Panc1 (cell line): ENCODE measurements around the gene SYAP1. TPM values are rescaled to one million over a fixed set of nuclear protein-coding genes. Genes with fewer than 3 reads are reported as not detected.

Experiments
- ATAC-seq: fragments of 200-7000 bp; cut with Tn5 transposase; 2 replicates; pipeline ENCODE4 v1.9.1; 2020; ENCODE audit warnings: mild to moderate bottlenecking, moderate library complexity
- BruUV-seq: library from RNA; stranded (reverse); fragments of 400-500 nt; replicated peaks from 2 replicates; lab custom pipeline; 2021; lab: Mats Ljungman, UMichigan
- CTCF ChIA-PET: fragments of 300-600 bp; sonication (Branson Sonifier 250); formaldehyde crosslinking; loops from one replicate; lab custom pipeline; 2022; ENCODE audit warnings: antibody characterized with exemption; lab: Charles Lee
- POLR2A ChIA-PET: fragments of 300-600 bp; sonication (Branson Sonifier 250); formaldehyde crosslinking; loops from one replicate; lab custom pipeline; 2022; ENCODE audit warnings: antibody characterized with exemption; lab: Charles Lee
- DNase-seq: peaks from one replicate; pipeline ENCODE4 v3.0.0-alpha.2; 2010; ENCODE audit warnings: low read depth, low spot score
- H3K27ac ChIP-seq: 2 replicates; pipeline ENCODE4 v1.5.1; 2011; ENCODE audit warnings: mild to moderate bottlenecking, low read length, inconsistent platforms
- H3K27me3 ChIP-seq: fragments of 200-500 bp; sonication (Bioruptor generic); 2 replicates; pipeline ENCODE4 v1.6.0; 2014; ENCODE audit warnings: low read length, inconsistent platforms; ENCODE audit not compliant: control insufficient read depth, insufficient read depth
- H3K36me3 ChIP-seq: fragments of 200-500 bp; sonication (Bioruptor generic); 2 replicates; pipeline ENCODE4 v1.5.1; 2014; ENCODE audit warnings: inconsistent platforms, mild to moderate bottlenecking, low read length, moderate library complexity; ENCODE audit not compliant: control insufficient read depth, insufficient read depth
- H3K4me1 ChIP-seq: 2 replicates; pipeline ENCODE4 v1.5.1; 2011; ENCODE audit warnings: inconsistent platforms, mild to moderate bottlenecking, low read length, moderate library complexity; ENCODE audit not compliant: control insufficient read depth, insufficient read depth
- H3K4me3 ChIP-seq, 2 experiments: 2 replicates each; pipeline ENCODE4 v1.5.1; 2011 to 2012; ENCODE audit warnings: low read depth in 2 of 2, low read length in 2 of 2, mild to moderate bottlenecking in 2 of 2, inconsistent platforms in 1 of 2, moderate library complexity in 1 of 2
- H3K9me3 ChIP-seq: fragments of 200-500 bp; sonication (Bioruptor generic); 2 replicates; pipeline ENCODE4 v1.5.1; 2014; ENCODE audit warnings: low read depth, mild to moderate bottlenecking, inconsistent platforms, low read length, moderate library complexity; ENCODE audit not compliant: control insufficient read depth, insufficient read depth
- CTCF ChIP-seq: fragments of 450-650 bp; IDR thresholded peaks from 2 replicates; pipeline ENCODE4 v1.5.1; 2017; ENCODE audit warnings: mild to moderate bottlenecking
- POLR2AphosphoS5 ChIP-seq: IDR thresholded peaks from 2 replicates; pipeline ENCODE4 v1.6.1; 2012; ENCODE audit warnings: mild to moderate bottlenecking, low read depth, low read length, moderate library complexity
- SIN3A ChIP-seq: IDR thresholded peaks from 2 replicates; pipeline ENCODE4 v1.6.1; 2012; ENCODE audit warnings: low read depth, mild to moderate bottlenecking, low read length, moderate library complexity, borderline replicate concordance; ENCODE audit not compliant: insufficient read depth
- TCF7L2 ChIP-seq: IDR thresholded peaks from 2 replicates; pipeline ENCODE4 v1.6.1; 2011; ENCODE audit warnings: mild to moderate bottlenecking, low read depth, low read length, inconsistent platforms
- in situ Hi-C: cut with HindIII; loops from 2 replicates; pipeline ENCODE4 v1.10.0; 2016; ENCODE audit warnings: low sequenced_read_pairs, low pct_unique_long_range_greater_than_20kb
- intact Hi-C: fragments of 100-400 bp; cut with micrococcal nuclease; formaldehyde crosslinking; loops from one replicate; pipeline ENCODE4 v1.10.0; 2022; ENCODE audit not compliant: unreplicated experiment
- total RNA-seq: library from RNA; stranded (reverse); gene quantifications from one replicate; pipeline ENCODE4 v1.2.1, GENCODE V29; 2021; ENCODE audit not compliant: unreplicated experiment
- TF ChIP-seq, protein P1 (sequence below), 2 experiments: IDR thresholded peaks; 2 replicates each; pipeline ENCODE4 v1.6.1; 2011 to 2012; ENCODE audit warnings: low read depth in 2 of 2, control low read depth in 1 of 2, low read length in 1 of 2, mild to moderate bottlenecking in 1 of 2, moderate library complexity in 1 of 2; ENCODE audit not compliant: insufficient read depth in 1 of 2

The SYAP1 gene
- total RNA-seq, 1 experiment from 2014 or later, result 23.4 TPM

DNA sequence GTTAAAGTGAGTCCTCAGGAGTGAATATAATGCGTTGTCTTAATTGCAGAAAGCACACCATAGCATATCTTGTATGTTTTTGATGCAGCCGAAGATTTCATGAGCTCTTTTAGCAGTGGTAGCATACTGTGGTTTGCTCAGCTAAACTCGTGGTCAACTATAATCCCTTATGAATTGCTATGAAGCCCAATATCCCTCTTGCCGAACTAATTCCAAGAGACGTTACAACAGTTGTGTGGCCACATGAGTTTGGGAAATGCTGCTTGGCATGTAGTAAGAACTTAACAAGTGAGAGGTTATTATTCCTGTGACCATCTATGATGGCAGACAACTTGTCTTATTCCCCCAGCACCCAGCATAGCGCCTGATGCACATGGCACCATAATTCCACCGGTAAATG lies 30.7 kb downstream of the SYAP1 start:
- Histone ChIP-seq H3K27ac (no peak overlapping the region), H3K4me1 (no peaks in the 10 kb centered on the region), H3K36me3 (peaks cover 2% of the 10 kb centered on the region; the same call in 1 of the 2 replicates), H3K9me3 (no peaks in the 10 kb centered on the region), H3K27me3 (no peaks in the 10 kb centered on the region), H3K4me3 (no peak overlapping the region)
- DNase-seq (no peak), ATAC-seq (no peak)
- CTCF ChIA-PET, result no interaction called here
- no TSS peak for BruUV-seq
- TF ChIP-seq CTCF, result no peak
- TF ChIP-seq TCF7L2, result no peak
- TF ChIP-seq, protein P1, sequence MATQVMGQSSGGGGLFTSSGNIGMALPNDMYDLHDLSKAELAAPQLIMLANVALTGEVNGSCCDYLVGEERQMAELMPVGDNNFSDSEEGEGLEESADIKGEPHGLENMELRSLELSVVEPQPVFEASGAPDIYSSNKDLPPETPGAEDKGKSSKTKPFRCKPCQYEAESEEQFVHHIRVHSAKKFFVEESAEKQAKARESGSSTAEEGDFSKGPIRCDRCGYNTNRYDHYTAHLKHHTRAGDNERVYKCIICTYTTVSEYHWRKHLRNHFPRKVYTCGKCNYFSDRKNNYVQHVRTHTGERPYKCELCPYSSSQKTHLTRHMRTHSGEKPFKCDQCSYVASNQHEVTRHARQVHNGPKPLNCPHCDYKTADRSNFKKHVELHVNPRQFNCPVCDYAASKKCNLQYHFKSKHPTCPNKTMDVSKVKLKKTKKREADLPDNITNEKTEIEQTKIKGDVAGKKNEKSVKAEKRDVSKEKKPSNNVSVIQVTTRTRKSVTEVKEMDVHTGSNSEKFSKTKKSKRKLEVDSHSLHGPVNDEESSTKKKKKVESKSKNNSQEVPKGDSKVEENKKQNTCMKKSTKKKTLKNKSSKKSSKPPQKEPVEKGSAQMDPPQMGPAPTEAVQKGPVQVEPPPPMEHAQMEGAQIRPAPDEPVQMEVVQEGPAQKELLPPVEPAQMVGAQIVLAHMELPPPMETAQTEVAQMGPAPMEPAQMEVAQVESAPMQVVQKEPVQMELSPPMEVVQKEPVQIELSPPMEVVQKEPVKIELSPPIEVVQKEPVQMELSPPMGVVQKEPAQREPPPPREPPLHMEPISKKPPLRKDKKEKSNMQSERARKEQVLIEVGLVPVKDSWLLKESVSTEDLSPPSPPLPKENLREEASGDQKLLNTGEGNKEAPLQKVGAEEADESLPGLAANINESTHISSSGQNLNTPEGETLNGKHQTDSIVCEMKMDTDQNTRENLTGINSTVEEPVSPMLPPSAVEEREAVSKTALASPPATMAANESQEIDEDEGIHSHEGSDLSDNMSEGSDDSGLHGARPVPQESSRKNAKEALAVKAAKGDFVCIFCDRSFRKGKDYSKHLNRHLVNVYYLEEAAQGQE (IDR thresholded peaks at IDR 0.05; ENCODE audit: insufficient read depth in 1 of 2, low read depth in 2 of 2, low read length in 1 of 2), result no peak
- TF ChIP-seq SIN3A, result no peak
- no peak for TF ChIP-seq POLR2AphosphoS5
- intact Hi-C loops (no loop called here), in situ Hi-C loops (no loop called here)
- POLR2A ChIA-PET, result no interaction called here

GRCh38 chrX:16754019-16754418 lies 34.6 kb downstream of the SYAP1 start:
- Histone ChIP-seq H3K4me1 (no peaks in the 10 kb centered on the region), H3K9me3 (no peaks in the 10 kb centered on the region), H3K27me3 (no peaks in the 10 kb centered on the region), H3K4me3 (no peak overlapping the region), H3K27ac (no peak overlapping the region), H3K36me3 (no peaks in the 10 kb centered on the region; the same call in 1 of the 2 replicates)
- ATAC-seq, result no peak
- intact Hi-C loops (no loop called here), in situ Hi-C loops (no loop called here)
- ChIA-PET POLR2A (no interaction called here), CTCF (no interaction called here)
- TF ChIP-seq SIN3A (no peak), CTCF (no peak), TCF7L2 (no peak), POLR2AphosphoS5 (no peak)
- TF ChIP-seq, protein P1 (IDR thresholded peaks at IDR 0.05; ENCODE audit: insufficient read depth in 1 of 2, low read depth in 2 of 2, low read length in 1 of 2), result no peak
- no peak for DNase-seq
- no TSS peak for BruUV-seq
